NCI-H748 (cell line): ENCODE measurements around the gene TBK1.

Source experiments
- DNase-seq: peaks from one replicate; lab custom pipeline; 2025; ENCODE audit not compliant: unreplicated experiment; lab: John Stamatoyannopoulos, UW

TBK1 gene

GRCh38 chr12:64538121-64538520 lies 86.2 kb downstream of the TBK1 start:
- DNase-seq, result no peak

GRCh38 chr12:64542409-64543047 lies 90.6 kb downstream of the TBK1 start:
- DNase-seq, result peak; percentile 49

- peak; percentile 77 for DNase-seq
These were observed 92.6 kb downstream of the TBK1 start for GRCh38 chr12:64544371-64545080.

- DNase-seq, result no peak
These were observed 93.1 kb downstream of the TBK1 start for GRCh38 chr12:64545081-64545382.

- no peak for DNase-seq
These were observed 97.2 kb downstream of the TBK1 start for GRCh38 chr12:64549108-64549507.

GRCh38 chr12:64550755-64551154 lies 98.8 kb downstream of the TBK1 start:
- DNase-seq, result no peak

- peak; percentile 29 for DNase-seq
These were observed 99.8 kb downstream of the TBK1 start for GRCh38 chr12:64551676-64552075.
